ENCODE data around the gene ANKIB1. TPM values are rescaled to one million over a fixed set of nuclear protein-coding genes. Genes with fewer than 3 reads are reported as not detected.

Gene ANKIB1
- total and polyA plus RNA-seq, 2 donors (not counting 1 experiment from before 2014, with no cell fraction given): 16.5 to 76.7 TPM

- H3K27me3 ChIP-seq (replicated peaks in 1 of 4; ENCODE audit: control extremely low read depth in 1 of 4, control insufficient read depth in 3 of 4, insufficient read depth in 4 of 4, low read length in 3 of 4): no peaks in the 10 kb centered on the region
- H3K4me3 ChIP-seq (ENCODE audit: control extremely low read depth in 1 of 5, extremely low read depth in 1 of 5, insufficient read depth in 1 of 5, low read depth in 2 of 5, low read length in 4 of 5): peak overlapping the region; percentile 56 to 97 (median 92)
- H3K4me3 Mint-ChIP-seq: peak overlapping the region; percentile 94
- peak overlapping the region; percentile 72 for H3K4me2 ChIP-seq (replicated peaks; ENCODE audit: low read depth, low read length, poor library complexity, severe bottlenecking)
- ChIA-PET POLR2A (interaction anchor here (0.7 to 2.2 kb wide), 5 partner anchors 23 to 498 kb away, joined by 5 to 17 read pairs (median 5); partner anchors contain the start of genes FAM133B, PEX1 and RBM48), CTCF (interaction anchor here (1.0 to 6.4 kb wide), 21 partner anchors 10 to 1159 kb away, joined by 3 to 133 read pairs (median 5); partner anchors contain the start of genes ANKIB1, FAM133B, KRIT1 and LRRD1)
- H2AFZ ChIP-seq (ENCODE audit: insufficient read depth, low read depth, low read length, poor library complexity, severe bottlenecking): peak overlapping the region; percentile 97
- WGBS (ENCODE audit: insufficient coverage): 53% methylated on average over 18 of the region's 21 CpGs
- H3K79me2 ChIP-seq (ENCODE audit: control insufficient read depth, insufficient read depth, low read length): peaks cover 4% of the 10 kb centered on the region
- H3K27me3 Mint-ChIP-seq: no peaks in the 10 kb centered on the region
- no peak for TF ChIP-seq EZH2 (IDR thresholded peaks at IDR 0.05; ENCODE audit: borderline replicate concordance, insufficient read depth, low read depth, low read length, poor library complexity, severe bottlenecking)
- TF ChIP-seq, protein P1, sequence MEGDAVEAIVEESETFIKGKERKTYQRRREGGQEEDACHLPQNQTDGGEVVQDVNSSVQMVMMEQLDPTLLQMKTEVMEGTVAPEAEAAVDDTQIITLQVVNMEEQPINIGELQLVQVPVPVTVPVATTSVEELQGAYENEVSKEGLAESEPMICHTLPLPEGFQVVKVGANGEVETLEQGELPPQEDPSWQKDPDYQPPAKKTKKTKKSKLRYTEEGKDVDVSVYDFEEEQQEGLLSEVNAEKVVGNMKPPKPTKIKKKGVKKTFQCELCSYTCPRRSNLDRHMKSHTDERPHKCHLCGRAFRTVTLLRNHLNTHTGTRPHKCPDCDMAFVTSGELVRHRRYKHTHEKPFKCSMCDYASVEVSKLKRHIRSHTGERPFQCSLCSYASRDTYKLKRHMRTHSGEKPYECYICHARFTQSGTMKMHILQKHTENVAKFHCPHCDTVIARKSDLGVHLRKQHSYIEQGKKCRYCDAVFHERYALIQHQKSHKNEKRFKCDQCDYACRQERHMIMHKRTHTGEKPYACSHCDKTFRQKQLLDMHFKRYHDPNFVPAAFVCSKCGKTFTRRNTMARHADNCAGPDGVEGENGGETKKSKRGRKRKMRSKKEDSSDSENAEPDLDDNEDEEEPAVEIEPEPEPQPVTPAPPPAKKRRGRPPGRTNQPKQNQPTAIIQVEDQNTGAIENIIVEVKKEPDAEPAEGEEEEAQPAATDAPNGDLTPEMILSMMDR (IDR thresholded peaks at IDR 0.05): no peak
- H3K36me3 ChIP-seq (replicated peaks in 1 of 2; ENCODE audit: control extremely low read depth in 1 of 2, control insufficient read depth in 1 of 2, extremely low read depth in 1 of 2, insufficient read depth in 2 of 2, low read length in 1 of 2): peaks cover 5 to 17% of the 10 kb centered on the region in 2 experiments
- H3K4me1 Mint-ChIP-seq: peaks cover 8% of the 10 kb centered on the region
- DNase-seq (no peak), ATAC-seq (ENCODE audit: low read depth) (no peak)
- peak overlapping the region; percentile 98 for H3K9ac ChIP-seq (ENCODE audit: low read length)
- no peaks in the 10 kb centered on the region for H4K20me1 ChIP-seq (ENCODE audit: control insufficient read depth, insufficient read depth, low read length, poor library complexity, severe bottlenecking)
- H3K27ac ChIP-seq (ENCODE audit: low read length in 2 of 2): peak overlapping the region; percentile 89 to 97
- intact Hi-C loops (cut with micrococcal nuclease): loop anchor here (1.0 to 10.0 kb wide), 8 partner anchors 23 to 1362 kb away; partner anchors contain the start of genes AKAP9, ANKIB1, CYP51A1 and KRIT1
- peaks cover 6% of the 10 kb centered on the region for H3K9me3 Mint-ChIP-seq (ENCODE audit: insufficient read depth)
- H3K9me3 ChIP-seq (ENCODE audit: control extremely low read depth in 1 of 3, control insufficient read depth in 2 of 3, insufficient read depth in 1 of 3, low read length in 2 of 3): no peaks in the 10 kb centered on the region
- peaks cover 6 to 12% of the 10 kb centered on the region in 2 donors for H3K4me1 ChIP-seq (ENCODE audit: control insufficient read depth in 2 of 2, insufficient read depth in 2 of 2, low read length in 2 of 2)
- H3K27ac Mint-ChIP-seq: peak overlapping the region; percentile 97
These were observed 201.1 kb downstream of the ANKIB1 start for GRCh38 chr7:92446869-92447344.
